GM06990 (cell line): Measurements from ENCODE around the gene SHOX.

Experiments used
- DNase-seq: peaks from one replicate; pipeline ENCODE4 v3.0.0-alpha.2; 2011; ENCODE audit not compliant: insufficient read length; ENCODE audit errors: extremely low read depth
- H3K27me3 ChIP-seq: replicated peaks from 2 replicates; pipeline ENCODE4 v1.6.0; 2011; ENCODE audit warnings: low read length; ENCODE audit not compliant: control insufficient read depth, insufficient read depth
- H3K36me3 ChIP-seq: 2 replicates; pipeline ENCODE4 v1.5.1; 2011; ENCODE audit warnings: low read length; ENCODE audit not compliant: control insufficient read depth, insufficient read depth
- H3K4me3 ChIP-seq: replicated peaks from 2 replicates; pipeline ENCODE4 v1.5.1; 2011; ENCODE audit warnings: low read depth, mild to moderate bottlenecking, control low read depth, low read length
- CTCF ChIP-seq: IDR thresholded peaks from 2 replicates; pipeline ENCODE4 v1.5.1; 2011; ENCODE audit warnings: low read length, control low read depth, mild to moderate bottlenecking, inconsistent platforms; ENCODE audit not compliant: insufficient read depth, poor library complexity, severe bottlenecking

SHOX gene

GRCh38 chrX:677376-677775 is 46.8 kb downstream of the SHOX start:
- H3K27me3 ChIP-seq: no peaks in the 10 kb centered on the region
- DNase-seq: no peak
- no peak overlapping the region for H3K4me3 ChIP-seq
- H3K36me3 ChIP-seq: no peaks in the 10 kb centered on the region
- no peak for TF ChIP-seq CTCF

- no peak for TF ChIP-seq CTCF
Measured at GRCh38 chrX:679291-679979, 48.8 kb downstream of the SHOX start.

GRCh38 chrX:680062-680461 is 49.5 kb downstream of the SHOX start:
- no peak for TF ChIP-seq CTCF
- no peak for DNase-seq
- H3K36me3 ChIP-seq: no peaks in the 10 kb centered on the region
- no peak overlapping the region for H3K4me3 ChIP-seq
- H3K27me3 ChIP-seq: no peaks in the 10 kb centered on the region

More at GRCh38 chrX:679291-679979, 48.8 kb downstream of the SHOX start:
- no peak for DNase-seq
- Histone ChIP-seq H3K36me3 (no peaks in the 10 kb centered on the region), H3K4me3 (no peak overlapping the region), H3K27me3 (no peaks in the 10 kb centered on the region)

- DNase-seq: no peak
- no peak for TF ChIP-seq CTCF
Measured at GRCh38 chrX:681989-682388, 51.4 kb downstream of the SHOX start.

GRCh38 chrX:682892-683291 is 52.3 kb downstream of the SHOX start:
- TF ChIP-seq CTCF: no peak
- Histone ChIP-seq H3K4me3 (no peak overlapping the region), H3K36me3 (no peaks in the 10 kb centered on the region), H3K27me3 (no peaks in the 10 kb centered on the region)
- no peak for DNase-seq

More at GRCh38 chrX:681989-682388, 51.4 kb downstream of the SHOX start:
- no peak overlapping the region for H3K4me3 ChIP-seq
- no peaks in the 10 kb centered on the region for H3K36me3 ChIP-seq
- H3K27me3 ChIP-seq: no peaks in the 10 kb centered on the region

- H3K4me3 ChIP-seq: no peak overlapping the region
- DNase-seq: no peak
- H3K27me3 ChIP-seq: no peaks in the 10 kb centered on the region
- TF ChIP-seq CTCF: no peak
- no peaks in the 10 kb centered on the region for H3K36me3 ChIP-seq
Measured at GRCh38 chrX:683576-683975, 53.0 kb downstream of the SHOX start.
